Measurements from ENCODE around the gene RPS6KA6.

DNA sequence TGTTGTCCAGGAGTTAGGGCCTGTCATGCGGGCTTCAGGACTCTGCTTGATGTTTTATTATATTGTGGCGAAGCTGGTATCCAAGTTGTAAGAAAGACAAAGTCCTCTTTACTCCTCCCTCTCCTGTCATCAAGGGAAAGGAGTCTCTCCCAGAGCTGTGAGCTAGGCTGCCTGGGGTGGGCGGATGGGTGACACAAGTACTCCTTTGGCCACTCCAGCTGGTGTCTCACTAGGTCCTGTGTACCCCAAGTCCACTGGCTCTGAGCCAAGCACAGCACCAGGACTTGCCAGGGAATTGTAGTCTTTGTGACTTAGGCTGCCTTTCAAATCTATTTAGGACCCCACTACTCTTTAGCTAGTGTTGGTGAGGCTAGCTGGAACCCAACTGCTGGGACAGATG, 36.7 kb upstream of the RPS6KA6 start:
- TF ChIP-seq, protein P1, sequence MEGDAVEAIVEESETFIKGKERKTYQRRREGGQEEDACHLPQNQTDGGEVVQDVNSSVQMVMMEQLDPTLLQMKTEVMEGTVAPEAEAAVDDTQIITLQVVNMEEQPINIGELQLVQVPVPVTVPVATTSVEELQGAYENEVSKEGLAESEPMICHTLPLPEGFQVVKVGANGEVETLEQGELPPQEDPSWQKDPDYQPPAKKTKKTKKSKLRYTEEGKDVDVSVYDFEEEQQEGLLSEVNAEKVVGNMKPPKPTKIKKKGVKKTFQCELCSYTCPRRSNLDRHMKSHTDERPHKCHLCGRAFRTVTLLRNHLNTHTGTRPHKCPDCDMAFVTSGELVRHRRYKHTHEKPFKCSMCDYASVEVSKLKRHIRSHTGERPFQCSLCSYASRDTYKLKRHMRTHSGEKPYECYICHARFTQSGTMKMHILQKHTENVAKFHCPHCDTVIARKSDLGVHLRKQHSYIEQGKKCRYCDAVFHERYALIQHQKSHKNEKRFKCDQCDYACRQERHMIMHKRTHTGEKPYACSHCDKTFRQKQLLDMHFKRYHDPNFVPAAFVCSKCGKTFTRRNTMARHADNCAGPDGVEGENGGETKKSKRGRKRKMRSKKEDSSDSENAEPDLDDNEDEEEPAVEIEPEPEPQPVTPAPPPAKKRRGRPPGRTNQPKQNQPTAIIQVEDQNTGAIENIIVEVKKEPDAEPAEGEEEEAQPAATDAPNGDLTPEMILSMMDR (conservative IDR thresholded peaks at IDR 0.05; ENCODE audit: low read depth in 2 of 2) = no peak
- no peak for TF ChIP-seq EZH2phosphoT487 (IDR thresholded peaks at IDR 0.05; ENCODE audit: unreplicated experiment)
- no peak for TF ChIP-seq EZH2 (IDR thresholded peaks at IDR 0.05; ENCODE audit: low read depth, unreplicated experiment)
- no peak for TF ChIP-seq POLR2AphosphoS5 (IDR thresholded peaks at IDR 0.05; ENCODE audit: low read depth)
- no peak for TF ChIP-seq NANOG (IDR thresholded peaks at IDR 0.05; ENCODE audit: borderline replicate concordance)
- TF ChIP-seq, protein P2, sequence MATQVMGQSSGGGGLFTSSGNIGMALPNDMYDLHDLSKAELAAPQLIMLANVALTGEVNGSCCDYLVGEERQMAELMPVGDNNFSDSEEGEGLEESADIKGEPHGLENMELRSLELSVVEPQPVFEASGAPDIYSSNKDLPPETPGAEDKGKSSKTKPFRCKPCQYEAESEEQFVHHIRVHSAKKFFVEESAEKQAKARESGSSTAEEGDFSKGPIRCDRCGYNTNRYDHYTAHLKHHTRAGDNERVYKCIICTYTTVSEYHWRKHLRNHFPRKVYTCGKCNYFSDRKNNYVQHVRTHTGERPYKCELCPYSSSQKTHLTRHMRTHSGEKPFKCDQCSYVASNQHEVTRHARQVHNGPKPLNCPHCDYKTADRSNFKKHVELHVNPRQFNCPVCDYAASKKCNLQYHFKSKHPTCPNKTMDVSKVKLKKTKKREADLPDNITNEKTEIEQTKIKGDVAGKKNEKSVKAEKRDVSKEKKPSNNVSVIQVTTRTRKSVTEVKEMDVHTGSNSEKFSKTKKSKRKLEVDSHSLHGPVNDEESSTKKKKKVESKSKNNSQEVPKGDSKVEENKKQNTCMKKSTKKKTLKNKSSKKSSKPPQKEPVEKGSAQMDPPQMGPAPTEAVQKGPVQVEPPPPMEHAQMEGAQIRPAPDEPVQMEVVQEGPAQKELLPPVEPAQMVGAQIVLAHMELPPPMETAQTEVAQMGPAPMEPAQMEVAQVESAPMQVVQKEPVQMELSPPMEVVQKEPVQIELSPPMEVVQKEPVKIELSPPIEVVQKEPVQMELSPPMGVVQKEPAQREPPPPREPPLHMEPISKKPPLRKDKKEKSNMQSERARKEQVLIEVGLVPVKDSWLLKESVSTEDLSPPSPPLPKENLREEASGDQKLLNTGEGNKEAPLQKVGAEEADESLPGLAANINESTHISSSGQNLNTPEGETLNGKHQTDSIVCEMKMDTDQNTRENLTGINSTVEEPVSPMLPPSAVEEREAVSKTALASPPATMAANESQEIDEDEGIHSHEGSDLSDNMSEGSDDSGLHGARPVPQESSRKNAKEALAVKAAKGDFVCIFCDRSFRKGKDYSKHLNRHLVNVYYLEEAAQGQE (IDR thresholded peaks at IDR 0.05; ENCODE audit: unreplicated experiment) = no peak
- TF ChIP-seq, protein P3, sequence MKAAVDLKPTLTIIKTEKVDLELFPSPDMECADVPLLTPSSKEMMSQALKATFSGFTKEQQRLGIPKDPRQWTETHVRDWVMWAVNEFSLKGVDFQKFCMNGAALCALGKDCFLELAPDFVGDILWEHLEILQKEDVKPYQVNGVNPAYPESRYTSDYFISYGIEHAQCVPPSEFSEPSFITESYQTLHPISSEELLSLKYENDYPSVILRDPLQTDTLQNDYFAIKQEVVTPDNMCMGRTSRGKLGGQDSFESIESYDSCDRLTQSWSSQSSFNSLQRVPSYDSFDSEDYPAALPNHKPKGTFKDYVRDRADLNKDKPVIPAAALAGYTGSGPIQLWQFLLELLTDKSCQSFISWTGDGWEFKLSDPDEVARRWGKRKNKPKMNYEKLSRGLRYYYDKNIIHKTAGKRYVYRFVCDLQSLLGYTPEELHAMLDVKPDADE (IDR thresholded peaks at IDR 0.05) = no peak
- no peak for TF ChIP-seq CREB1 (CRISPR knock-in tag; IDR thresholded peaks at IDR 0.05; ENCODE audit: low read depth)
- TF ChIP-seq JUNB (IDR thresholded peaks at IDR 0.05; ENCODE audit: unreplicated experiment) = no peak
- no peak for TF ChIP-seq ZNF114 (CRISPR knock-in tag; IDR thresholded peaks at IDR 0.05)
- TF ChIP-seq ZNF331 (CRISPR knock-in tag; IDR thresholded peaks at IDR 0.05; ENCODE audit: low read depth) = no peak
